ENCODE data around the gene RAB3B.
A peak's percentile ranks its signal among the peaks of the same experiment; 100 is the strongest.
"Not testable (repeated sequence)": the region's sequence is repeated elsewhere in the genome, so short reads cannot be mapped to it uniquely, and the experiment has no call there.

RAB3B gene, protein sequence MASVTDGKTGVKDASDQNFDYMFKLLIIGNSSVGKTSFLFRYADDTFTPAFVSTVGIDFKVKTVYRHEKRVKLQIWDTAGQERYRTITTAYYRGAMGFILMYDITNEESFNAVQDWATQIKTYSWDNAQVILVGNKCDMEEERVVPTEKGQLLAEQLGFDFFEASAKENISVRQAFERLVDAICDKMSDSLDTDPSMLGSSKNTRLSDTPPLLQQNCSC

DNA sequence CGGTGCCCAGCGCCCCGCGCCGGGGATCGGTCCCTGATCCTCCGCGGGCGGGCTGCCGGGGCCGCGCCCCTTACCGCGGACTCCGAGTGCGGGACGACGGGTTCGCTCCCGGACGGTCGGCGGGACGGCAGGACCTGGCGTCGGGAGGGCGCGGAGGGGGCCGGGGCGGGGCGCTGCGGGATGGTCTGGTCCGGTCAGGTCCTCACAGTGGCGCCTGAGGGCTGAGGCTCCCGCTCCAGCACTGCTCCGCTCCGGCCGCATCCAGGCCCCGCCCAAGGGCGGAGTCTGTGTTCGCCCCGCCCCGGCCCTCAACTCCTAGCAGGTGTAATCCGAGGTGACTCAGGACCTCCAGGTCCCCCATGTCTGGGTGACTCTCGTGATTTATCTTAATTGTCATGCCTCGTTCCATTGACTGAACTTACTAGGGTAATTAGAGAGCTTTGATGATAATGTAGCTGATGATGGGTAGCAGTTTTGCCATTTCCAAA lies at the start of gene RAB3B:
Gene RAB3B (minus strand): TSS at position 223 of the 488 bp plus-strand sequence. CDS start 13,583 bp downstream, outside the sequence.
- peak; percentile 35 to 82 (median 67) for DNase-seq (ENCODE audit: low read depth in 3 of 3, low spot score in 1 of 3)

DNA sequence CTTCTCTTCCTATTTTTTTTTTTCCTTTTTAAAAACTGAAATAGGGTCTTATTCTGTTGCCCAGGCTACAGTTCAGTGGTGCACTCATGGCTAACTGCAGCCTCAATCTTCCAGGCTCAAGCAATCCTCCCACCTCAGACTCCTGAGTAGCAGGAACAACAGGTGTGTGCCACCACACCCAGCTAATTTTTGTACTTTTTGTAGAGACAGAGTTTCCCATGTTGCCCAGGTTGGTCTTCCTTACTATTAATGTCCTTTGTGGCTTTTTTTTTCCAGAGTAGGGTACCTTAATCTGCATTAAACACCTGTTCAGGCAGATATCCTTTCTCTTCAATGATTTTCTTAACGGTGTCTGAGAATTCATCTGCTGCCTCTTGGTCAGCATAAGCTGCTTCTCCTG lies 47.4 kb upstream of the RAB3B start:
- DNase-seq (ENCODE audit: low read depth in 3 of 3, low spot score in 1 of 3), result no peak

DNA sequence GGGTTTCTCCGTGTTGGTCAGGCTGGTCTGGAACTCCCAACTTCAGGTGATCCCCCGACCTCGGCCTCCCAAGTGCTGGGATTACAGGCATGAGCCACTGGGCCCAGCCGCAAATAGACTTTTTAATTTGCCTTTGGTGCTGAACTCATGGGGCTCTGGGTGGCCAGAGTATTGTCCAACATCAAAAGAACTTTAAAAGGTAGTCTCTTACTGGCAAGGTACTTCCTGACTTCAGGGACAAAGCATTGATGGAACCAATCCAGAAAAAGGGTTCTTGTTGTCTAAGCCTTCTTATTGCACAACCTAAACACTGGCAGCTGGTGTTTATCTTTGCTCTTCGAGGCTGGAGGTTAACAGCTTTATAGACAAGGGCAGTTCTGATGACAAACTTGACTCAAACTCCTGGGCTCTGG lies 46.9 kb upstream of the RAB3B start:
- no peak for DNase-seq (ENCODE audit: low read depth in 3 of 3, low spot score in 1 of 3)

DNA sequence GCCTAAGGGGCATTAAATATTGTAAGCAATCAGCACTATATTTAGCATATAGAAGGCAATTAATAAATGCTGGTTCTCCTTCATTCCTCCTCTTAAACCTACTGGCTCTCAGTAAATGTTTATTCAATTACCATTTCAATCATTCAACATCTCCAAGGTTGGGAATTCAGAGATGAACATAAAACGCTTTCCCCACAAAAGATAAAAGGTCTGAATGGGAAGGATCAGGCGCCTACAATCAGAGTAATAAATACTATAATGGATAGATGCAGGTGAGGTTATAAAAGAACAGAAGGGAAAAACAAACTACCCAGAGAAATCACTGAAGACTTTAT lies 43.5 kb upstream of the RAB3B start:
- no peak for DNase-seq (ENCODE audit: low read depth in 3 of 3, low spot score in 1 of 3)

DNA sequence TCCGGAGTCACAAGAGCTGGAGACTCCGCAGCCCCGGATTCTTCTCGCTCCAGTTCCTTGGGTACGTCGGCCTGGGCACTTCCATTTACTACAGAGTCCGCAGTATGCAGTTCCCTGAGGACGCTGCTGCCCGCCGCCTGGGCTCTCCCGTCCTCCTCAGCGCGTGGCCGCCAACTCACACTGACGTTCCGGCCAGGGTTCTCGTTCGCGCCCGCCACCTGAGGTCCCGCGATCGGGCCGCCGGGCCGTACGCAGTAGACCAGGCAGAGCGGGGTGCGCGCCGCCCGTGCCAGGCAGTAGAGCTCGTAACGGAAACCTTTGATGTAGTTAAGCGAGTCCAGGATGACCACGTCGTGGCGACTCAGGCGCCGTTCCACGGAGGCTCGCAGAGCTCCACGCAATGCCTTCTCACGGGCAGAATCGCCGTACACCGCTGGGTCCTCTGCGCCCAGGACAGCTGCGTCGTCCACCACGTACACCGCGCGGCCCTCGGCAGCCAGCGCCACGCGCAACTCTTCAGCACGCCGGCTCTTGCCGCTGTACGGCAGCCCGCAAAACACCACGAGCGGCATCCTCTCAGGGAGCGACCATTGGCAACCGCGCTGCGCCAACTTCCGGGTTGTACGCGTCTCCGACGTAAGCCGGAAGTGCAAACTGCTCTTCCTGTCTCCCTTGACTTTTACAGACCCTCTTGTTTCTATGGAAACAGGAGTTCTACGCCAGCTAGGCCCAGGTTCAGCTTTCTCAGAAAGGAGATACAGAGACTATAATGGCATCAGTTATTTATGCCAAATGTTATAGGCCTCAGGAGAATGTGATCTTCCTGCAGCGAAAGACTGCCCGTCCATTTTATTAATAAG lies 42.9 kb upstream of the RAB3B start, which contains the start of gene KTI12:
Gene KTI12 (minus strand): TSS at position 621 of the 860 bp plus-strand sequence. CDS start 49 bp downstream, at position 572.
- peak; percentile 62 to 70 (median 66) for DNase-seq (ENCODE audit: low read depth in 3 of 3, low spot score in 1 of 3)

DNA sequence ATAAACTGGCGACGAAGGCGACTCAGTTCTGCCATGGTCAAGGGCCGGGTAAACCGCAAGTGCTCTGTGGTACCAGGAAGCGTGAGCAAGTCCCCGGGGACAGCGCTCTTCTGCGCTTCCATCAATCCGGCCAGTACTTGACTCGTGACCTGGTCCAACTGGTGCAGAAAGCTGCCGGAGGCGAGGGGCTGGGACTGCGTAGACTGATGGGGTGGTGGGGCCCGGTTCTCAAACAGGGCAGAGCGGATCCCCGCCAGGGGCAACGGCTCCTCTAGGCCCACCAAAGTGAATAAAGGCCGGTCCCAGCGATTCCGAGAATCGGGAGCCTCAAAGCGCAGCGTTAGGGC lies 42.3 kb upstream of the RAB3B start:
- no peak for DNase-seq (ENCODE audit: low read depth in 3 of 3, low spot score in 1 of 3)

DNA sequence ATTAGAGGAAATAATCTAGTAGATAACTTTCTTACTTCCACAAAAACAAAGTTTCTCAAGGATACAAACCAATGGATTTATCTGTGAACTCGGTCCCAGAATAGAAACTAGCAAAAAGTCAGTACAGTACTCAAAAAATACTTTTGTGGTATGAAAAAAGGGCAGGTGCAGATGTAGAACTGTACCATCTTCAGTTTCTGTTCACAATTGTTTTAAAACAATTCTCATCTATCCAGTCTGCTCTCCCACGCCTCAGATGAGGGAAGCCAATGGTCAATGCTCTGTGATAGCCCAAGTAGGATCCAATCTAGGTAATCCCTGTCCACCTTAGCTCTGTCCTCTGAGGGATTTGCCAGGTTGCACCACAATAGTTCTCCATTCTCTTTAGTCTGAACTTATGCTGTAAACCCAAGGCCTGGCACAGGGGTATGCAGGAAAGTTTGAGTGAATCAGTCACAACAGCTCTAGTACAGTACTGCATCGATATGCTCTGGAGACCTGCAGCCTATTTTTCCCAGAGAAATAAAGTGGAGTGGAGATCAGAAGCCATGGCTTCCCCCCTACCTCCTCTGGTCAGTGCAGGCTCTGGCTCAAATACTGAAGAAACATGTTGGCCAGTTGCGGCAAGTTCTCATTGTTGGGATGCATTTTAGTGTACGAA lies 41.8 kb upstream of the RAB3B start:
- DNase-seq (ENCODE audit: low read depth in 3 of 3, low spot score in 1 of 3), result no peak

DNA sequence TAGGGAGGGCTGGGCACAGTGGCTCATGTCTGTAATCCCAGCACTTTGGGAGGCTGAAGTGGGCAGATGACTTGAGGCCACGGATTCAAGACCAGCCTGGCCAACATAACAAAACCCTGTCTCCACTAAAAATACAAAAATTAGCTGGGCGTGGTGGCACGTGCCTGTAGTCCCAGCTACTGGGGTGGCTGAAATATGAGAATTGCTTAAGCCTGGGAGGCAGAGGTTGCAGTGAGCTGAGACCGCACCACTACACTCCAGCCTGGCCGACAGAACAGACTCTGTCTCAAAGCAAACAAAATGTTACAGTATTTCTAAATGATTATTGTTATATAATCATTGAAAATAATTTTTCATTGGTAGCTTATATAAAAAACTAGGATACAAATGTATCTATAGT lies 38.3 kb upstream of the RAB3B start:
- not testable (repeated sequence) for DNase-seq (ENCODE audit: low read depth in 3 of 3, low spot score in 1 of 3)

DNA sequence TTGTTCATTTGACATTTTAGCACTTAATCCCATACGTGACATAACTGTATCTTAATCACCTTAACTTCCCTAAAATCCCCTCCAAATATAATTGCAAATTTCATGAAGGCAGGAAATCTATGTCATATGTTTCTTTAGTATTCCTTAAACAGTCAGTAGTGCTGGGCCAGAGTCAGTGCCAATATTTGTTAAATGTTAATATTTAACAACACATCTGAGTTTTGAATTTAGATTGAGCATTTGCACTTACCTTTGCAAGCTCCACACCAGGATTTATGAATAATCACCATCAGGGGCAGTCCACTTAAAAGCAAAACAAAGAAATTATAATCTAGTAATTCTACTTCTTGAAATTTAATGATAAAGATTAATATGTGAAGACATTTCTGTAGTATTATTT lies 37.8 kb upstream of the RAB3B start:
- DNase-seq (ENCODE audit: low read depth in 3 of 3, low spot score in 1 of 3), result no peak

DNA sequence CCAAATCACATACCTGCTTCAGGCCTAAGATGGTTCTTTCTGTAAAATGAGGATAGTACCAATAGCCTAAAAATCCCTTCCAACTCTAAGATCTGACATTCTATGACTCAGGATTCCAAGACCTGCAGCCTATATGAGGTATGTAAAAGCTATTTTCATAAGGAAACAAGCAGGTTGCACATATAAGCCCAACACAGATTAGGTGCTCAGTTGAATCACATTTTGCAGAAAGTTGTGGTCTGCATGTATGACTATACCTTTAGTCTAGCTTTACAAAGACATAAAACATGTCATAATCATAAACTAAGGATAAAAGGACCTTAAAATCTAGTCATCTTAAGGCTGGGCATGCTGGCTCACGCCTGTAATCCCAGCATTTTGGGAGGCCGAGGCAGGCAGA lies 35.8 kb upstream of the RAB3B start:
- no peak for DNase-seq (ENCODE audit: low read depth in 3 of 3, low spot score in 1 of 3)

DNA sequence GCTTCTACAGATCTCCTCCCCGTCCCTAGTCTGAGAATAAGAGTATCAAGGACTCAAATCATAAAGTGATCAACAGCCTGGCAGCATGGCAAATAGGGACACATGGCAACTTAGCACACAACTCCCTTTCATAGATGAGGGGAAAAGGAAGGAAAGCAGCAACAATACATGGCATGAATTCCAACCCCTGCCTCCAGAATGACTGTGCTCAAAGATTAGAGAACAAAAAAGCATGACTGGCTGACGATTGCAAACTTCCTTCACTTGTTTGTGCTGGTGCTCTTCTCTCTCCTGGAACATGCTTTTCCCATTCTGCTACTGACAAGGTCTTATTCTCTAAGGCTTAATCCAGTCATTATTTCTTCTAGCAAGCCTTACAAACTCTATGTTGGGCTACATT lies 31.6 kb upstream of the RAB3B start:
- DNase-seq (ENCODE audit: low read depth in 3 of 3, low spot score in 1 of 3), result no peak

DNA sequence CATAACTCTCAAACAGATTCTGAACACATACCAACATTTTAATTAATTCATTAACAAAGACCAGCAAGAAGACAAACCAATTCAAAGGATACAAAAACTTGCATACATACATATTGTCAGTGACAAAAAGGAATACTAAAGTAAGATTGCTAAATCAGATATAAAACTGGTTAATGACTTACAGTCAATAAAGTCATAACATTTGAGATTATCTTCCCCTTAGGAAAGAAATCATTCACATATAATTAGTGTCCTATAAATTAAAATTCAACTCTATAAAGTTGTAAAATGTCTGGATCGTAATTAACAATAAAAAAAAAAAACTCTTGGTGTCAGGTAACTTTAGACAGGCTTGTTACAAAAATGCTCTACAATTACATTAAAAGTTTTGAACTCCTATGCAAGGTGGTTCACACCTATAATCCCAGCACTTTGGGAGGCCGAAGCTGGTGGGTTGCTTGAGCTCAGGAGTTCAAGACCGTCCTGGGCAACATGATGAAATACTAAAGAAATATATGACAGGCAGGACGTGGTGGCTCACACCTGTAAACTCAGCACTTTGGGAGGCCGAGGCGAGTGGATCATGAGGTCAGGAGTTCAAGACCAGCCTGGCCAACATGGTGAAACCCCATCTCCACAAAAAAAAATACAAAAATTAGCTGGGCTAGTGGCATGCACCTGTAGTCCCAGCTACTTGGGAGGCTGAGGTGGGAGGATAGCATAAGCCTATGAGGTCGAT lies 17.7 kb upstream of the RAB3B start:
- no peak for DNase-seq (ENCODE audit: low read depth in 3 of 3, low spot score in 1 of 3)

DNA sequence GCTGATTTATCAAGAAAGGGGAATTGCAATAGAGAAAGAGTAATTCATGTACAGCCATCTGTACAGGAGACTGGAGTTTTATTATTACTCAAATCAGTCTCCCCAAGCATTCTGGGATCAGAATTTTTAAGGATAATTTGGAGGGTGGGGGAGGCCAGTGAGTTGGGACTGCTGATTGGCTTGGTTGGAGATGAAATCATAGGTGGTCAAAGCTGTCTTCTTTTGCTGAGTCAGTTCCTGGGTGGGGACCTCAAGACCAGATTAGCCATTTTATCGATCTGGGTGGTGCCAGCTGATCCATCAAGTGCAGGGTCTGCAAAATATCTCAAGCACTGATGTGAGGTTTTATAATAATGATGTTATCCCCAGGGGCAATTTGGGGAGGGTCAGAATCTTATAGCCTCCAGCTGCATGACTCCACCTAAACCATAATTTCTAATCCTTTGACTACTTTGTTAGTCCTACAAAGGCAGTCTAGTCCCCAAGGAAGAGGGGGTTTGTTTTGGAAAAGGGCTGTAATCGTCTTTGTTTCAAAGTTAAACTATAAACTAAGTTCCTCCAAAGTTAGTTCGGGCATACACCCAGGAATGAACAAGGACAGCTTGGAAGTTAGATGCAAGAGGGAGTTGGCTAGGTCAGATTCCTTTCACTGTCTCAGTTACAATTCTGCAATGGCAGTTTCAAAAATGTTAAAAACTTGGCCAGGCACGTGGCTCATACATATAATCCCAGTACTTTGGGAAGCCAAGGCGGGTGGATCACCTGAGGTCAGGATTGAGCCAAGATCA lies 16.9 kb upstream of the RAB3B start:
- no peak for DNase-seq (ENCODE audit: low read depth in 3 of 3, low spot score in 1 of 3)

DNA sequence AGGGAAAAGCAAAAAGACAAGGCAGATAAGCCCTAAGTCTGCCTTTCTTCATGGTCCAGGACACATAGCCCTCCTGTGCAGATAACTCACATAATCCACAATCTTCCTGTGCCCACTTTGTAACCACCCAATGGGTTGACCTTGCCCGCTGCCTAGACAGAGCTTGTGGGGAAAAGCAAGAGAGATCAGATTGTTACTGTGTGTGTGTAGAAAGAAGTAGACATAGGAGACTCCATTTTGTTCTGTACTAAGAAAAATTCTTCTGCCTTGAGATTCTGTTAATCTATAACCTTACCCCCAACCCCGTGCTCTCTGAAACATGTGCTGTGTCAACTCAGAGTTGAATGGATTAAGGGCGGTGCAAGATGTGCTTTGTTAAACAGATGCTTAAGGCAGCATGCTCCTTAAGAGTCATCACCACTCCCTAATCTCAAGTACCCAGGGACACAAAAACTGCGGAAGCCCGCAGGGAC lies 15.6 kb upstream of the RAB3B start:
- DNase-seq (ENCODE audit: low read depth in 3 of 3, low spot score in 1 of 3), result not testable (repeated sequence)

DNA sequence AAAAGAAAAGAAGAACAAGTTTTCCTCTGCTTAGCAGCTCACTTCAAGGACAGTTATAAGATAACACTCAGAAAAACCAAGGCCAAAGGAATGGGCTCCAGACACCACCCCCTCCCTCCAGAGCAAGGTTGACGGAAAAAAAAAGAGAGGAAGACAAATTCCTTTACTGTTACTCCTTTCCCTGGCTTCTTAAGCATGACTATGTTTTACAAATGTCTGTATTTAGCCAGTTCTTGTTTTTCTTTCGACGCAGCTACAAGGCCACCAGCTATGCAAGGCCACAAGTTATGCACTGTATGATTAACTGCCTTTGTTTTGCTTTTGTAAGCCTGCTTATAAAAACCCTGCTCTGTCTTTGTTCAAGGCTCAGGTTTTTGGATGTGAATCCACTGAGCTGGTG lies 15.0 kb upstream of the RAB3B start:
- DNase-seq (ENCODE audit: low read depth in 3 of 3, low spot score in 1 of 3), result not testable (repeated sequence)

DNA sequence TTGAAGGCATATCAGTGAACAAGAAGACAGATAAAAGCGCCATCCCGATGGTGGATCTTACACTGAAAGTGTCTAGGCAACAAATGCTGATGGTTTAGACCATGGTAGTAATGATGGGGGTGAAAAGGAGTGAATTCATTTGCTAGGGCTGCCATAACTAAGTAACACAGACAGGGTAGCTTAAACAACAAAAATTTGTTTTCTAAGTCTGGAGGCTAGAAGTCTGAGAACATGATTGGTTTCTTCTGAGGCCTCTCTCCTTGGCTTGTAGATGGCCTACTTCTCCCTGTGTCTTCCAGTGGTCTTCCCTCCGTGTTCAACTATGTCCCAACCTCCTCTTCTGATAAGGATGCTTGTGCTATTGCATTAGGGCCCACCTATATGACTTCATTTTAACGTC lies 13.4 kb upstream of the RAB3B start:
- no peak for DNase-seq (ENCODE audit: low read depth in 3 of 3, low spot score in 1 of 3)

DNA sequence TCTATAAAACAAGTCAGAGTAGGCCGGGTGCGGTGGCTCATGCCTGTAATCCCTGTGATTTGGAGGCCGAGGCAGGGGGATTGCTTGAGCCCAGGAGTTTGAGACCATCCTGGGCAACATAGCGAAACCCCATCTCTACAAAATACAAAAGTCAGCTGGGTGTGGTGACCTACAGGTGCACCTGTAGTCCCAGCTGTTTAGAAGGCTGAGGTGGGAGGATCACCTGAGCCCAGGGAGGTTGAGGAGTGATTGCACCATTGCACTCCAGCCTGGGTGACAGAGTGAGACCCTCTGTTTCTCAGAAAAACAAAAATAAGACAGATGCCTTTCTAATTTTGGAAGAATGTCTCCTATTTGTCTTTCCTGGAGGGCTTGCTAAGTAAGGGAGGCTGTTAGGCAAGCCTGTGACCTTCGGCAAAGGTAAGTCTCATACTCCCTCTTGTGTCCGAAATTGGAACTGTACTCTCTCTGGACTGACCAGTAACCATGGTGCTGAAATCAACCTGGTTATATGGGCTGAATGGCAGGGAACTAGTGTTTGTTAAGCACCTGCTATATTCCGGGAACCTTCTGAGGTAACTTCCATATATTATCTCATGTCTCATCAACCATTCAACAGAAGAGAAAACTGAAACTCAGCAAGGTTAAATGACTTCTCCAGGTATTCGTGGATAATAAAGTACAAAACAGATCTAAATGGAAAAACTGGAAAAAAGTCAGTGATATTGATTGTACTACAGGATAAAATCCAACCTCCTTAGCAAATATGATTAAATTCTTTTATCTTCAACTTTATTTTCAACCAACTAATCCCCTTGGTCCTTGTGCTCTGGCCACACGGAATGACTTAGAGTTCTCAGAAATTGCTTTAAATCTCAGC lies 11.8 kb upstream of the RAB3B start:
- DNase-seq (ENCODE audit: low read depth in 3 of 3, low spot score in 1 of 3), result peak in 2 of 3 donors; percentile 22 to 27

DNA sequence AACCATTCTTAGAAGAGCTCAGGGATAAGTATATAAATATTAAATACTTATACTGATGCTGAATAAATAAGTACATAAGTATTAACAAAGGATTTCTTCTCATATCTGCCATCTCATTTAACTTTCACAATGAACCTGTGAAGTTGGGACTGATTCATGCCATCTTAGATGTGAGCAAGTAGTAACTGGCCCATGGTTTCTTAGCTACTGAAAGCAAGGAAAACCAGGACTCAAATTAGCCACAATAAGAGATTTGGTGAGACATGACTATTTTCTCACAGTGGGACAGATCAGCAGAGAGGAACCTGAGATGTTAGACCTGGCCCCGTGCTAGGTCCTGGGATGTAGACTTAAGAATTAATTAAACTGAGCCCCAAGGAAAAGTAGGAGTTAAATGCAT lies 8.2 kb upstream of the RAB3B start:
- no peak for DNase-seq (ENCODE audit: low read depth in 3 of 3, low spot score in 1 of 3)

DNA sequence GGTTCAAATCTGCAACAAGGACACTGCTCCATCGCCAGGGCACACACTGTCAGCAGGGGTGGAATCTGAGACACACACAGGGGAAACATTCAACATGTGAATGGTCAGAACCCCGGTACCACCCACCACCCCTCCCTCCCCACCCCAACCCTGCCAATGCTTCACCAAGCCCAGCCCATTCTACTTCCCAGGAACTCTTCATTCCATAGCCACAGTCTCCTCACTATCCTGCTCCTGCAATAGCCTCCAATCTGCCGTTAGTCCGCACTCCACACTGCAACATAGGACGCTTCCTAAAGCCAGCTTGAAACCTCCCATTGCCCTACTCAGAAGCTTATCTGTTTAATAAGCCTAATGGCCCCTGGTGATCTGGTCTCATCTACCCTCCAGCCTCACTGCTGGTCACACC lies 7.5 kb upstream of the RAB3B start:
- DNase-seq (ENCODE audit: low read depth in 3 of 3, low spot score in 1 of 3), result no peak

All from stimulated activated CD4-positive, alpha-beta T cell treated with anti-CD3 and anti-CD28 coated beads, TNF-alpha, amount 100 ng/mL, for 1 hour (primary cell).